ENCODE measurements around the gene RMC1.
"Not testable (repeated sequence)": the region's sequence is repeated elsewhere in the genome, so short reads cannot be mapped to it uniquely, and the experiment has no call there.

RMC1 gene

DNA sequence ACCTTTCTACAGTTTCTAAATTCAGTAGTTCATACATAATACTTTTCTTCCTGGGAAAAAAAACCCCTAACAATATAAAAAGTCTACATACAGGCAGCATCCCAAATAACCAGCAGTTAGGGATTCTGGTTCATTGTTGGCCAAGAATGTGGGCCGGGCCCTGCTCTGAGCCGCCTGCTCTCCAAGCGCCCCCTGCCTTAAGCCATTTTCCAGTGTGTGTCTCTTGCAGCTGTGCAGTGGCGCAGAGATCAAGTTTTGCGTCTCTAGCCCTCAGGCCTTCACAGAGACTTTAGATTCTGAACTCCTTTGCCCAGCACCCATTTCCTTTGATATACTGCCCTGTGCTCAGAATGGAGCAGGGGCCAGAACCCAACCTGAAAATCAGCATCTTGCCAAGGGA is 32.9 kb downstream of the RMC1 start:
- no peak for ATAC-seq

DNA sequence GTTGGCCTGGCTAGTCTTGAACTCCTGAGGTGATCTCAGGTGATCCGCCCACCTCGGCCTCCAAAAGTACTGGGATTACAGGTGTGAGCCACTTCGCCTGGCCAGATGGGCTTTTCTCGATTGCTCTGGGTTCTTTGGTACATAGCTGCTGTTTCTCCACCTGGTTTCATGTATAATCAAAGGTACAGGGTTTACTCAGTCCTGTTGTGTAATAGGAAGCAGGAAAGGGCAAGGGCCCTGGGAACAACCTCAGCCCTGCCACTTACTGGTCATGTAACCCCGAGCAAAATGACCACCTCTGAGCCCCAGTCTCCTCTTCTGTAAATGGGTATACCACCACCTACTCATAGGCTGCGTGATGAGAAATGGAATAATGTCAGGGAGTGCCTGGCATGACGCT is 34.0 kb downstream of the RMC1 start:
- ATAC-seq: no peak

DNA sequence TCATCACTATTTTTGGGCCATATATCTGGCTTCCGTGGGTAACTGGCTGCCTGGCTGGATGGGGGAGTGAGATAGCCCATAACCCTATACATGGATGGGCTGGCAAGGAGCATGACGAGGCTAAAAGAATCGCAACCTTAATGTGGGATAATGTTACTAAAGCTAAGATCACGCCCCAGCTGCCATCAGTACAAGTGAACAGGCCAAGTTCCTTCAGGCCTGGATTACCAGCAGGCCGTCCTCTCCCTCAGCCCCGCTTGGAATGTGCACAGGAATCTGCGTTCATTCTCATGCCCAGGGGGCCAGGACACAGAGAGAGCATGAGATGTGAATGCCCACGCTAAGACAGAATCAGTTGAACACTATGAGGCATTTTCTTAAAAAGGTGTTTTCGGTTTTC is 34.7 kb downstream of the RMC1 start:
- ATAC-seq: no peak

- ATAC-seq: no peak
These were observed 35.6 kb downstream of the RMC1 start for GRCh38 chr18:23538870-23539269.

GRCh38 chr18:23539296-23539695 is 36.0 kb downstream of the RMC1 start:
- no peak for ATAC-seq

DNA sequence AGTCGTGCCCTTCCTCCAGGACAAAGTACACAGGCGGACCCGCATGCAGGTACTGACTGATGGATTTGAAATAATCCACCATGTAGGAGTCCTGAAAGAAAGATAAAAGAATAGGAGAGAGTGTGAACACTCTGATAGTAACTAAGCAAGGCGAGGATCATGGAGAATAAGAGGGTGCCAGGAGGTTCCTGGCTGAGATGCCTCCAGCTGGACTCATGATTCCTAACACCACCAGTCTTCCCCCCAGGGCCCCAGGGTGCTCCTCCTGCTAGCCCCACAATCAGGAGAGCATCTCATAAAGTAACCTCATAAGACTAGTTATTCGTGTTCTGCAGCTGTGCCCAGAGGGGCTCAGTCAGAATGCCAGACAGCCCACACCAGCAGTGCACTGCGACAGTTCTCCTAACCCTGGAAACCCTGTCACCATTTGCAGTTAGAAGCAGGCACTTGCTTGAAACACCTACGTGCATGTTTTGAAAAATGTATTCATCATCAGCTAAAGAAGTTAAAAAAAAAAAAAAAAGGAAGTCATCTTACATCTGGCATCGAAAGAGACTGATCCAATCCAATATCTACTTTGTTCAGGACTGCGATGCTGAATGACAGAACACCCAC is 36.7 kb downstream of the RMC1 start:
- ATAC-seq: no peak

- peak; percentile 35 to 76 for ATAC-seq
These were observed 37.6 kb downstream of the RMC1 start for GRCh38 chr18:23540867-23541266.

GRCh38 chr18:23541349-23542093 is 38.2 kb downstream of the RMC1 start:
- no peak for ATAC-seq

GRCh38 chr18:23542461-23542860 is 39.1 kb downstream of the RMC1 start:
- ATAC-seq: no peak

- ATAC-seq: no peak
These were observed 42.0 kb downstream of the RMC1 start for GRCh38 chr18:23545247-23545789.

DNA sequence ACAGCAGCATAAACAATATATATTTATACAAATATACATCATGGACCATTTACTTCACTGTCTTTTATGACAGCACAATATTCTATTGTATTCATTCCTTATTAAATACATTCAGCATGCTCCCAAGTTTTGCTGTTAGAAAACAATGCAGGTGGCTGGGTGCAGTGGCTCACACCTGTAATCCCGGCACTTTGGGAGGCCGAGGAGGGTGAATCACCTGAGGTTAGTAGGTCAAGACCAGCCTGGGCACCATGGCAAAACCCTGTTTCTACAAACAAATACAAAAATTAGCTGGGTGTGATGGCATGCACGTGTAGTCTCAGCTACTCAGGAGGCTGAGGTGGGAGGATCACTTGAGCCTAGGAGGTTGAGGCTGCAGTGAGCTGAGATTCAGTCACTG is 44.0 kb downstream of the RMC1 start:
- ATAC-seq: no peak

DNA sequence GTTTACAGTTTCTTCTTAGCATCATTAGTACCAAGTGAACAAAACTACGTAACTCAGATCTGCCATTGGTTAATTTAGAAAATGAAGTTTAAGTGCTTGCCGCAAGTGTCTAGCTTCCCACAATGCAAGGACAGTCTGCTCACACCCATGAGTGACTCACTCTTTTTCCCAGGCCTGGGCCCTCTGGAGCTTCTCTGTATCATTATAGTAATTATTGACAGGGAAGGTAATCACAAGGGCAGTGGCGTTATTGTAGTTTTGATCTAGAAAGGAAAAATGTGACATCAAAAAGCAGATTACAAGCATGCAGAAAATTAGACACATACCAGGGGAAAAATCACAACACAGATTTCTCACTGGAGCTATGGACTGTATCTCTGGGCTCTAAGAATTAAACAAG is 44.5 kb downstream of the RMC1 start:
- no peak for ATAC-seq

DNA sequence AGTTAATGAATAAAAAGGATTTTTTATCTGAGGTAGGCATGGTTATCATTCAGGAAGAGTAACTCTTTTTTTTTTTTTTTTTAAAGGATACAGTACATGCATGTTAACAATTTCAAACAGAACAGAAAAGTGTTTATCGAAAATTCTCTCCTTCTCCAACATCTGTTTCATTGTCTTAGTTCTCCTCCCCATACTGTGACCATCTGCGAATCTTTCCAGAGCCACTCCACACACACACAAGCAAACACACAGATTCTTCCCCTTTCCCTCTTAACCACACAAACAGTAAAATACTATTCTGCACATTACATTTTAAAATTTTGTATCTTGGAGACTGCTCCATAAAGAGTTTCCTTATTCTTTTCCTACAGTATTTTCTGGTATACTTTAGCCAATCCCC is 45.0 kb downstream of the RMC1 start:
- ATAC-seq: no peak

DNA sequence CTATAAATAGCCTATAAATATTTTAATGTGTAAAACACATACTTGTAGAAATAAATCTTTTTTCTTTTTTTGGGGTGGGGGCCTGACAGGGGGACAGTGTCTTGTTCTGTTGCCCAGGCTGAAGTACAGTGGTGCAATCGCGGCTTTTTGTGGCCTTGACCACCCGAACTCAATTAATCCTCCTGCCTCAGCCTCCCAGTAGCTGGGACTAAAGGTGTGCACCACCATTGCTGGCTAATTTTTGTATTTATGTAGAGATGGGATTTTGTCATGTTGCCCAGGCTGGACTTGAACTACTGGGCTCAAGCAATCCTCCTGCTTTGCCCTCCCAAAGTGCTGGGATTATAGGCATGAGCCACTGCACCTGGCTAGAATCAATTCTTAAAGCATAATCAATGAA is 45.4 kb downstream of the RMC1 start:
- no peak for ATAC-seq

- no peak for ATAC-seq
These were observed 47.6 kb downstream of the RMC1 start for GRCh38 chr18:23550898-23551297.

- ATAC-seq: no peak
These were observed 48.7 kb downstream of the RMC1 start for GRCh38 chr18:23551978-23552377.

DNA sequence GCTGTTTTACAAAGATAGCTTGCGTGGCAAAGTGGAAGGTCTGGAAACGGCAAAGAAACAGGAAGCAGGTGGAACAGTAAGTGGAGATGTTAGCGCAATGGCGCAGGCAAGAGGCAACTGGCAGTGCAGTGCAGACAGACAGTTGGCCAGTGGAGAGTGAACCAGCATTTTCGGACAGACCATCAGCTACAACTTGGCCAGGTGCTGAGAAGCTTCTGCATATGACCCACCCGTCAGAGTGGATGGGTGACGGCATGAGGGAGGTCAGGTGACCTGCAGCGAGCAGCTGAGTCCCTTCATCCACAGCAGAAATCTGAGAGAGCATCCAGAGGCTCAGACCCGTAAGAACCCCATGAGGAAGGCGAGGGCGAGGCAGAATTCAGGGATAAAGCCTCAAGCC is 49.2 kb downstream of the RMC1 start:
- ATAC-seq: no peak

- no peak for ATAC-seq
These were observed 50.6 kb downstream of the RMC1 start for GRCh38 chr18:23553887-23554286.

GRCh38 chr18:23556145-23556780 is 53.0 kb downstream of the RMC1 start:
- ATAC-seq: no peak

GRCh38 chr18:23557511-23557910 is 54.2 kb downstream of the RMC1 start:
- ATAC-seq: not testable (repeated sequence)

DNA sequence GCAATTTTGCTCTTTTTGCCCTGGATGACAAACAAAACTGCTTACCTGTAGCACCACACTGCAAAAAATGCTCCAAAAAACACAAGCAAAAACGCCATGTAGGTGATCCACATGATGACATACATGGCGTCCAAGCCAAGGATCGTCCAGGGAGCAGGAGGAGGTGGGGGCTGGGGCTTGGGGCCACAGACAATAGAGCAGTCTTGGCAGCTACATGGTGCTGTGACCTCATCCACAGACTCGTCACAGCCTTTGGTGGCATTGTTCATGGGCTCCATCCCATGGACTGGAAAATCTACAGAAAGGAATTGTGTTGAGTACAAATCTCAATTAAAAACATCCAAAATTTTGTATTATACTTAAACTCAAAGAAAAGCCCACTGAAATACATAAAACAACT is 56.9 kb downstream of the RMC1 start:
- no peak for ATAC-seq

DNA sequence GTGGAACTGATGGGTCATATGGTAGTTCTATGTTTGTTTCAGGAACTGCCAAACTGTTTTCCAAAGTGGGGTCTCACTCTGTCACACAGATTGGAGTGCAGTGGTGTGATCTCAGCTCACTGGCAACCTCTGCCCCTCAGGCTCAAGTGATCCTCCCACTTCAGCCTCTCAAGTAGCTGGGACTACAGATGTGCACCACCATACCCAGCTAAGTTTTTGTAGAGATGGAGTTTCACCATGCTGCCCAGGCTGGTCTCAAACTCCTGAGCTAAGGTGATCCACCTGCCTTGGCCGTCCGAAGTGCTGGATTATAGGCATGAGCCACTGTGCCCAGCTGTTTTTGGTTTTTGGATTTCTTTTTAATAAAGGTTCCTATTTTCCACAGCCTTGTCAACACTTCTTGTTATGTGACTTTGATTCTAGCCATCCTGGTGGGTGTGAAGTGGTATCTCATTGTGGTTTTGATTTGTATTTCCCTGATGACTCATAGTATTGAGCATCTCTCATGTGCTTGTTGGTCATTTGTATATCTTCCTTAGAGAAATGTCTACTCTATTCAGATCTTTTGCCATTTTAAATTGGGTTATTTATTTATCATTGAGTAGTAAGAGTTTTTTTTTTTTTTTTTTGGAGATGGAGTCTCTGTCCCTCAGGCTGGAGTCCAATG is 60.2 kb downstream of the RMC1 start:
- peak; percentile 86 to 94 for ATAC-seq

DNA sequence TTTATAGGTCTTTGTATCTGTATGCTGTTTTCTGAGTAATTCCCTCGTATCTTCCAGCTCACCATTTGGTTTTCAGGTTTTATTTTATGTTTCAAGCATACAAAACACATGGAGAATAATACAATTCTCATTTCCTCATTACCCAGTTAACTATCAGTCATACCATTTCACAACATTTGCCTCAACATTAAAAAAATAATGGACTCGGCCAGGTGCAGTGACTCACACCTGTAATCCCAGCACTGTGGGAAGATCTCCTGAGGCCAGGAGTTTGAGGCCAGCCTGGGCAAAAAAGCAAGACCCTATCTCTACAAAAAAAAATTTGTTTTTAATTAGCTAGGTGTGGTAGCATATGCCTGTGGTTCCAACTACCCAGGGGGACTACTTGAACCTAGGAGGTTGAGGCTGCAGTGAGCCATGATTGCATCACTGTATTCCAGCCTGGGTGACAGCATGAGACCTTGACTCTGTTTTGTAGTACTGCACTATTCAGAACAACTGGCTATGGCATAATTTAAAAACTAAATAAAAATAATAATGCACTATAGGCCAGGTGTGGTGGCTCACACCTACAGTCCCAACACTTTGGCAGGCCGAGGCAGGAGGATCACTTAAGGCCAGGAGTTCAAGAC is 62.7 kb downstream of the RMC1 start:
- no peak for ATAC-seq
